HepG2 (cell line): Measurements from ENCODE around the gene CMTM1. TPM values are rescaled to one million over a fixed set of nuclear protein-coding genes. Genes with fewer than 3 reads are reported as not detected.
A peak's percentile ranks its signal among the peaks of the same experiment; 100 is the strongest.

ENCODE experiments used
- ATF7 ChIP-seq, 2 experiments: fragments of 450-650 bp in 1 of 2; sonication (generic) in 1 of 2; formaldehyde crosslinking in 1 of 2; IDR thresholded peaks; 2 replicates each; pipeline versions ENCODE4 v1.4.0 to v1.6.1; 2016 to 2020; ENCODE audit warnings: antibody characterized with exemption in 1 of 2, mild to moderate bottlenecking in 1 of 2, missing genetic modification reagents in 1 of 2
- CHD2 ChIP-seq: IDR thresholded peaks from 2 replicates; pipeline ENCODE4 v1.6.1; 2011; ENCODE audit warnings: low read depth, low read length, improper control_type of control experiment
- MZF1 ChIP-seq: sonication (generic); formaldehyde crosslinking; IDR thresholded peaks from 2 replicates; pipeline ENCODE4 v1.8.1; 2023; ENCODE audit warnings: mild to moderate bottlenecking, missing genetic modification reagents, borderline replicate concordance
- NCOR1 ChIP-seq: fragments of 200-600 bp; sonication (generic); IDR thresholded peaks from 2 replicates; pipeline ENCODE4 v1.7.0; 2017; ENCODE audit warnings: antibody characterized with exemption, low read length, borderline replicate concordance
- RBFOX2 ChIP-seq: fragments of 200-400 bp; formaldehyde crosslinking; IDR thresholded peaks from 2 replicates; pipeline ENCODE4 v1.6.1; 2017; ENCODE audit warnings: low read depth, mild to moderate bottlenecking, low read length
- SP140L ChIP-seq: sonication (generic); formaldehyde crosslinking; IDR thresholded peaks from 2 replicates; pipeline ENCODE4 v1.4.0; 2020; ENCODE audit warnings: missing genetic modification reagents, borderline replicate concordance
- ZBTB42 ChIP-seq: sonication (generic); formaldehyde crosslinking; IDR thresholded peaks from 2 replicates; pipeline ENCODE4 v1.5.0; 2020; ENCODE audit warnings: mild to moderate bottlenecking, missing genetic modification reagents
- ZIK1 ChIP-seq: sonication (generic); formaldehyde crosslinking; IDR thresholded peaks from 2 replicates; pipeline ENCODE4 v1.5.0; 2020; ENCODE audit warnings: mild to moderate bottlenecking, low read depth, missing genetic modification reagents, borderline replicate concordance
- ZKSCAN1 ChIP-seq: fragments of 150-350 bp; IDR thresholded peaks from 2 replicates; pipeline ENCODE4 v1.6.1; 2014; ENCODE audit warnings: low read length
- ZNF350 ChIP-seq: sonication (generic); formaldehyde crosslinking; IDR thresholded peaks from 2 replicates; pipeline ENCODE4 v1.4.0; 2020; ENCODE audit warnings: mild to moderate bottlenecking, low read depth, missing genetic modification reagents, borderline replicate concordance
- ZNF468 ChIP-seq: sonication (generic); formaldehyde crosslinking; IDR thresholded peaks from 2 replicates; pipeline ENCODE4 v1.8.0; 2022; ENCODE audit warnings: mild to moderate bottlenecking, moderate library complexity, missing genetic modification reagents
- ZNF670 ChIP-seq: sonication (generic); formaldehyde crosslinking; IDR thresholded peaks from 2 replicates; pipeline ENCODE4 v1.8.0; 2022; ENCODE audit warnings: mild to moderate bottlenecking, missing genetic modification reagents, borderline replicate concordance
- ZNF839 ChIP-seq: sonication (generic); formaldehyde crosslinking; IDR thresholded peaks from 2 replicates; pipeline ENCODE4 v1.4.0; 2020; ENCODE audit warnings: missing genetic modification reagents, mild to moderate bottlenecking, borderline replicate concordance
- ZNF891 ChIP-seq: sonication (generic); formaldehyde crosslinking; IDR thresholded peaks from 2 replicates; pipeline ENCODE4 v1.5.0; 2020; ENCODE audit warnings: mild to moderate bottlenecking, missing genetic modification reagents
- polyA plus RNA-seq, 8 experiments: library from polyadenylated mRNA; depleted of rRNA in 3 of 8; stranded (reverse) in 7 of 8; unstranded in 1 of 8; fragments of >200 nt; fragmentation: Illumina TruSeq in 4 of 8; extraction: Trizol in 4 of 8; gene quantifications; 2 replicates each; pipeline versions ENCODE4 v1.2.1 to v1.2.3, GENCODE V29; 2011 to 2016; ENCODE audit warnings: low read depth in 4 of 8, missing spikeins in 1 of 8, mixed read lengths in 1 of 8; ENCODE audit not compliant: insufficient read depth in 1 of 8
- total RNA-seq, 5 experiments: library from RNA; depleted of rRNA; stranded (reverse); fragments of >200 nt; fragmentation: Illumina TruSeq; extraction: Trizol; gene quantifications; 2 replicates each; pipeline ENCODE4 v1.2.3, GENCODE V29; 2016; ENCODE audit warnings: low read depth in 1 of 5
- TF ChIP-seq, protein P1 (sequence below): IDR thresholded peaks from 2 replicates; pipeline ENCODE4 v1.6.1; 2016; ENCODE audit warnings: low read depth, control low read depth
- TF ChIP-seq, protein P2 (sequence below): sonication (generic); formaldehyde crosslinking; IDR thresholded peaks from 2 replicates; pipeline ENCODE4 v1.5.0; 2020; ENCODE audit warnings: mild to moderate bottlenecking, missing genetic modification reagents, borderline replicate concordance
- TF ChIP-seq, protein P3 (sequence below): sonication (generic); formaldehyde crosslinking; IDR thresholded peaks from 2 replicates; pipeline ENCODE4 v1.5.1; 2020; ENCODE audit warnings: mild to moderate bottlenecking, missing genetic modification reagents, borderline replicate concordance

The CMTM1 gene
- total and polyA plus RNA-seq, 2 of the 13 experiments (the other 11 are each of a cell fraction or from before 2014, with no cell fraction given): 1.7 to 2.9 TPM

DNA sequence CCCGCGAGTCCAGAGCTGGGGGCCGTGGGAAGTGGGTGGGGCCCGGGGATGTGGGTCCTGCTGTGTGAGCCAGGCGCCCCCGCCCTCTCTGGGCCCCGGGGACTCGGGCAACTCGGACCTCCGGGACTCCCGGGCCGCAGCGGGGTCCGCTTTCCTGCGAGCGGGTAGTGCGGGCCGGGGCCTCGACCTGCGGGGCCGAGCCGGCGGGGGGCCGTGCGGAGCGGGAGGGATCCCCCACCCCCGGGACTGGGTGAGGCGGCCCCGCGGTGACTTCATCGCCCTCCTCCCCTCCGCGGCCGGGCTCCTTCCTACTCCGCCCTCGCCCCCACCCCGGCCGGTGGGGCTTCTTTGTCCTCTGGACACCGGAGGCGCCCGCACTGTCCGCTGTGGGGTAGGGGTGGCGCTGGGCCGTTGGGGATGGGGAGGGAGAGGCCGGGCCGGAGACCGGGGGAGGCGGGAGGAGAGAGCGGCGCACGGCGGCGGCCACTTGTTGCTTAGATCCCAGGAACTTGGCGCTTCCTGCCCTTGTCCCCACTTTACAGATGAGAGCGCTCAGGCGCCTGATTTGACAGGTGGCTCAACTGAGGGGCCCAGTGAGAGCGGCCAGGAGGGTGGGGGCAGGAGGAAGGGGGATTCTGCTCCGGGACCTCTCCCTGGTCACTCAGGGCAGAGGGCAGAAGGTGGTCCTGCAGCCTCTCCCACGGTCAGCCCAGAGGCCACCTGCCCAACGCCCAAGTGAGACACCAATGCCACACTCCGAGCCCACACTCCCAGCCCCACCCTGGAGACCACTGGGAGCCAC lies 39.1 kb downstream of the CMTM1 start (continued):
- TF ChIP-seq SP140L (CRISPR knock-in tag): no peak
- no peak for TF ChIP-seq ATF7 (IDR thresholded peaks at IDR 0.05)
- no peak for TF ChIP-seq ATF7 (CRISPR knock-in tag; IDR thresholded peaks at IDR 0.05)
- no peak for TF ChIP-seq MZF1 (CRISPR knock-in tag)
- no peak for TF ChIP-seq ZKSCAN1
- TF ChIP-seq NCOR1: no peak
- TF ChIP-seq ZNF468: no peak
- no peak; the same call in 1 of the 2 replicates for TF ChIP-seq ZBTB42 (CRISPR knock-in tag)
- no peak for TF ChIP-seq ZNF670 (CRISPR knock-in tag)
- 0 out of 2 replicates have a peak, but pooled peaks have one; percentile 29 for TF ChIP-seq ZNF891 (CRISPR knock-in tag)
- TF ChIP-seq, protein P1, sequence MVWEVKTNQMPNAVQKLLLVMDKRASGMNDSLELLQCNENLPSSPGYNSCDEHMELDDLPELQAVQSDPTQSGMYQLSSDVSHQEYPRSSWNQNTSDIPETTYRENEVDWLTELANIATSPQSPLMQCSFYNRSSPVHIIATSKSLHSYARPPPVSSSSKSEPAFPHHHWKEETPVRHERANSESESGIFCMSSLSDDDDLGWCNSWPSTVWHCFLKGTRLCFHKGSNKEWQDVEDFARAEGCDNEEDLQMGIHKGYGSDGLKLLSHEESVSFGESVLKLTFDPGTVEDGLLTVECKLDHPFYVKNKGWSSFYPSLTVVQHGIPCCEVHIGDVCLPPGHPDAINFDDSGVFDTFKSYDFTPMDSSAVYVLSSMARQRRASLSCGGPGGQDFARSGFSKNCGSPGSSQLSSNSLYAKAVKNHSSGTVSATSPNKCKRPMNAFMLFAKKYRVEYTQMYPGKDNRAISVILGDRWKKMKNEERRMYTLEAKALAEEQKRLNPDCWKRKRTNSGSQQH: no peak
- peak; percentile 79 for TF ChIP-seq RBFOX2
- no peak for TF ChIP-seq CHD2
- TF ChIP-seq, protein P2, sequence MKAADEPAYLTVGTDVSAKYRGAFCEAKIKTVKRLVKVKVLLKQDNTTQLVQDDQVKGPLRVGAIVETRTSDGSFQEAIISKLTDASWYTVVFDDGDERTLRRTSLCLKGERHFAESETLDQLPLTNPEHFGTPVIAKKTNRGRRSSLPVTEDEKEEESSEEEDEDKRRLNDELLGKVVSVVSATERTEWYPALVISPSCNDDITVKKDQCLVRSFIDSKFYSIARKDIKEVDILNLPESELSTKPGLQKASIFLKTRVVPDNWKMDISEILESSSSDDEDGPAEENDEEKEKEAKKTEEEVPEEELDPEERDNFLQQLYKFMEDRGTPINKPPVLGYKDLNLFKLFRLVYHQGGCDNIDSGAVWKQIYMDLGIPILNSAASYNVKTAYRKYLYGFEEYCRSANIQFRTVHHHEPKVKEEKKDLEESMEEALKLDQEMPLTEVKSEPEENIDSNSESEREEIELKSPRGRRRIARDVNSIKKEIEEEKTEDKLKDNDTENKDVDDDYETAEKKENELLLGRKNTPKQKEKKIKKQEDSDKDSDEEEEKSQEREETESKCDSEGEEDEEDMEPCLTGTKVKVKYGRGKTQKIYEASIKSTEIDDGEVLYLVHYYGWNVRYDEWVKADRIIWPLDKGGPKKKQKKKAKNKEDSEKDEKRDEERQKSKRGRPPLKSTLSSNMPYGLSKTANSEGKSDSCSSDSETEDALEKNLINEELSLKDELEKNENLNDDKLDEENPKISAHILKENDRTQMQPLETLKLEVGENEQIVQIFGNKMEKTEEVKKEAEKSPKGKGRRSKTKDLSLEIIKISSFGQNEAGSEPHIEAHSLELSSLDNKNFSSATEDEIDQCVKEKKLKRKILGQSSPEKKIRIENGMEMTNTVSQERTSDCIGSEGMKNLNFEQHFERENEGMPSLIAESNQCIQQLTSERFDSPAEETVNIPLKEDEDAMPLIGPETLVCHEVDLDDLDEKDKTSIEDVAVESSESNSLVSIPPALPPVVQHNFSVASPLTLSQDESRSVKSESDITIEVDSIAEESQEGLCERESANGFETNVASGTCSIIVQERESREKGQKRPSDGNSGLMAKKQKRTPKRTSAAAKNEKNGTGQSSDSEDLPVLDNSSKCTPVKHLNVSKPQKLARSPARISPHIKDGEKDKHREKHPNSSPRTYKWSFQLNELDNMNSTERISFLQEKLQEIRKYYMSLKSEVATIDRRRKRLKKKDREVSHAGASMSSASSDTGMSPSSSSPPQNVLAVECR: no peak; the same call in 1 of the 2 replicates
- no peak for TF ChIP-seq ZNF839 (CRISPR knock-in tag)
- TF ChIP-seq ZNF350 (CRISPR knock-in tag): no peak
- TF ChIP-seq, protein P3, sequence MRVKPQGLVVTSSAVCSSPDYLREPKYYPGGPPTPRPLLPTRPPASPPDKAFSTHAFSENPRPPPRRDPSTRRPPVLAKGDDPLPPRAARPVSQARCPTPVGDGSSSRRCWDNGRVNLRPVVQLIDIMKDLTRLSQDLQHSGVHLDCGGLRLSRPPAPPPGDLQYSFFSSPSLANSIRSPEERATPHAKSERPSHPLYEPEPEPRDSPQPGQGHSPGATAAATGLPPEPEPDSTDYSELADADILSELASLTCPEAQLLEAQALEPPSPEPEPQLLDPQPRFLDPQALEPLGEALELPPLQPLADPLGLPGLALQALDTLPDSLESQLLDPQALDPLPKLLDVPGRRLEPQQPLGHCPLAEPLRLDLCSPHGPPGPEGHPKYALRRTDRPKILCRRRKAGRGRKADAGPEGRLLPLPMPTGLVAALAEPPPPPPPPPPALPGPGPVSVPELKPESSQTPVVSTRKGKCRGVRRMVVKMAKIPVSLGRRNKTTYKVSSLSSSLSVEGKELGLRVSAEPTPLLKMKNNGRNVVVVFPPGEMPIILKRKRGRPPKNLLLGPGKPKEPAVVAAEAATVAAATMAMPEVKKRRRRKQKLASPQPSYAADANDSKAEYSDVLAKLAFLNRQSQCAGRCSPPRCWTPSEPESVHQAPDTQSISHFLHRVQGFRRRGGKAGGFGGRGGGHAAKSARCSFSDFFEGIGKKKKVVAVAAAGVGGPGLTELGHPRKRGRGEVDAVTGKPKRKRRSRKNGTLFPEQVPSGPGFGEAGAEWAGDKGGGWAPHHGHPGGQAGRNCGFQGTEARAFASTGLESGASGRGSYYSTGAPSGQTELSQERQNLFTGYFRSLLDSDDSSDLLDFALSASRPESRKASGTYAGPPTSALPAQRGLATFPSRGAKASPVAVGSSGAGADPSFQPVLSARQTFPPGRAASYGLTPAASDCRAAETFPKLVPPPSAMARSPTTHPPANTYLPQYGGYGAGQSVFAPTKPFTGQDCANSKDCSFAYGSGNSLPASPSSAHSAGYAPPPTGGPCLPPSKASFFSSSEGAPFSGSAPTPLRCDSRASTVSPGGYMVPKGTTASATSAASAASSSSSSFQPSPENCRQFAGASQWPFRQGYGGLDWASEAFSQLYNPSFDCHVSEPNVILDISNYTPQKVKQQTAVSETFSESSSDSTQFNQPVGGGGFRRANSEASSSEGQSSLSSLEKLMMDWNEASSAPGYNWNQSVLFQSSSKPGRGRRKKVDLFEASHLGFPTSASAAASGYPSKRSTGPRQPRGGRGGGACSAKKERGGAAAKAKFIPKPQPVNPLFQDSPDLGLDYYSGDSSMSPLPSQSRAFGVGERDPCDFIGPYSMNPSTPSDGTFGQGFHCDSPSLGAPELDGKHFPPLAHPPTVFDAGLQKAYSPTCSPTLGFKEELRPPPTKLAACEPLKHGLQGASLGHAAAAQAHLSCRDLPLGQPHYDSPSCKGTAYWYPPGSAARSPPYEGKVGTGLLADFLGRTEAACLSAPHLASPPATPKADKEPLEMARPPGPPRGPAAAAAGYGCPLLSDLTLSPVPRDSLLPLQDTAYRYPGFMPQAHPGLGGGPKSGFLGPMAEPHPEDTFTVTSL (CRISPR knock-in tag): no peak
- TF ChIP-seq ZIK1 (CRISPR knock-in tag): no peak
